ENCODE results near the gene LDLRAP1. TPM values are rescaled to one million over a fixed set of nuclear protein-coding genes. Genes with fewer than 3 reads are reported as not detected.
A peak's percentile ranks its signal among the peaks of the same experiment; 100 is the strongest.

LDLRAP1 gene
- total RNA-seq, 2 donors from 2014 or later = 35.7 to 40.1 TPM

DNA sequence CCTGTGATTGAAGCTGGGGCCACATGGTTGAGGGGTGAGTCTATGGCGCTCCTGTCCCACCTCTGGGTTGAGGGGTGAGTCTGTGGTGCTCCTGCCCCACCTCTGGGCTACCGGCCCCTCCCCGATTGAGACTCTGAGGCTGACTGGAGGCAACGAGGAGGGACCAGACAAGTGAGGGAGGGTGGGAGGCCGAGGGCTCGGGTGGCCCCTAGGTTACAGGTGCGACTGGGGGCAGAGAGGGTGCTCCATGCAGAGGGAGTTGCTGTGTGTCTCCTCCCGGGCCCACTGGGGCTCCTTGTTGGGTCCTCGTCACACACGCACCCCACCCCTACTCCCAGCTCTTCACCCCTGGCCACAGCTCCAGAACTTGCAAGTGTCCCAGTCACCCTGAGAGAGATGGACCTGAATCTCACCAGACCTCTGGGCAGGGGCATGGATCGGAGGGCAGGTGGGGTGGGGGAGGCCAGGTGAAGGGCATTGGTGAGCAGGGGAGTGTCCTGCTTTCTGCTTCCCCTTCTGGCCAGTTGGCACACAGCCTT is 12.8 kb downstream of the LDLRAP1 start:
- no peaks in the 10 kb centered on the region for H3K9me3 ChIP-seq
- TF ChIP-seq, protein P1, sequence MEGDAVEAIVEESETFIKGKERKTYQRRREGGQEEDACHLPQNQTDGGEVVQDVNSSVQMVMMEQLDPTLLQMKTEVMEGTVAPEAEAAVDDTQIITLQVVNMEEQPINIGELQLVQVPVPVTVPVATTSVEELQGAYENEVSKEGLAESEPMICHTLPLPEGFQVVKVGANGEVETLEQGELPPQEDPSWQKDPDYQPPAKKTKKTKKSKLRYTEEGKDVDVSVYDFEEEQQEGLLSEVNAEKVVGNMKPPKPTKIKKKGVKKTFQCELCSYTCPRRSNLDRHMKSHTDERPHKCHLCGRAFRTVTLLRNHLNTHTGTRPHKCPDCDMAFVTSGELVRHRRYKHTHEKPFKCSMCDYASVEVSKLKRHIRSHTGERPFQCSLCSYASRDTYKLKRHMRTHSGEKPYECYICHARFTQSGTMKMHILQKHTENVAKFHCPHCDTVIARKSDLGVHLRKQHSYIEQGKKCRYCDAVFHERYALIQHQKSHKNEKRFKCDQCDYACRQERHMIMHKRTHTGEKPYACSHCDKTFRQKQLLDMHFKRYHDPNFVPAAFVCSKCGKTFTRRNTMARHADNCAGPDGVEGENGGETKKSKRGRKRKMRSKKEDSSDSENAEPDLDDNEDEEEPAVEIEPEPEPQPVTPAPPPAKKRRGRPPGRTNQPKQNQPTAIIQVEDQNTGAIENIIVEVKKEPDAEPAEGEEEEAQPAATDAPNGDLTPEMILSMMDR (IDR thresholded peaks at IDR 0.05) = no peak
- intact Hi-C loops (cut with DNase I) = no loop called here
- no peak overlapping the region for H3K4me3 ChIP-seq
- H3K36me3 ChIP-seq = peaks cover 6% of the 10 kb centered on the region
- H3K27me3 ChIP-seq = no peaks in the 10 kb centered on the region
- H3K27ac ChIP-seq = peak overlapping the region; percentile 50
- H3K4me1 ChIP-seq = peaks cover 17% of the 10 kb centered on the region
- H3K9ac ChIP-seq (ENCODE audit: low read depth in 2 of 2, low read length in 2 of 2) = peak overlapping the region in 1 of 2 donors; percentile 38
- no peak for DNase-seq

DNA sequence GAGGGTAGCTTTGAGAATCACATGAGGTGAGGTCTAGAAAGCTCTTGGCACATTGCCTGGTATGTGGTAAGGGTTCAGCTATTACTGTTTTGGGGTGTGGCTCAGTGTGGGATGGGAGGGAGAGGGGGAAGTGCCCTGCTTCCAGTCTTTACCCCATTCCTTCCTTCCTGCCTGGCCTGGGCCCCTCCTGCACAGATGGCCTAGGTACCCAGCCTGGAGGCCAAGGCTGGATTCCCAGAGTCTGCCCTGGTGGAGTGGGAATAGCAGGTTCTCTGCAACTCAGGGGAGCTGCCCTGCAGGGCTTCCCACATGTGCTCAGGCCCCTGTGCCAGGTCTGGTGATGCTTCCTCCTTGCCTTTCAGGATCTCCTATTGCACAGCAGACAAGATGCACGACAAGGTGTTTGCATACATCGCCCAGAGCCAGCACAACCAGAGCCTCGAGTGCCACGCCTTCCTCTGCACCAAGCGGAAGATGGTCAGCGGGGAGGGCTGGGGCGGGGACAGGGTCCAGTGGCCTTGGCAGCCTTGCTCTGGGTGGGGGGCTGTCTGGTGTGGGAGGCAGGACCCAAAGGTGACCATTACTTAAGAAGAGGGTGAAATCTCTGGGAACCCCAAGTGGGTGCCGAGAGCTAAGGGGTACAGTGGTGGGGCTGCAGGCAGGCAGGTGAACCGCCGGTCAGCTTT is 13.5 kb downstream of the LDLRAP1 start:
- peak overlapping the region in 1 of 2 donors; percentile 38 for H3K9ac ChIP-seq (ENCODE audit: low read depth in 2 of 2, low read length in 2 of 2)
- H3K27me3 ChIP-seq = no peaks in the 10 kb centered on the region
- H3K9me3 ChIP-seq = no peaks in the 10 kb centered on the region
- peaks cover 23% of the 10 kb centered on the region for H3K4me1 ChIP-seq
- peak overlapping the region; percentile 50 for H3K27ac ChIP-seq
- TF ChIP-seq, protein P1 (IDR thresholded peaks at IDR 0.05) = no peak
- intact Hi-C loops (cut with DNase I) = no loop called here
- H3K4me3 ChIP-seq = no peak overlapping the region
- H3K36me3 ChIP-seq = peaks cover 6% of the 10 kb centered on the region
- peak; percentile 74 for DNase-seq

DNA sequence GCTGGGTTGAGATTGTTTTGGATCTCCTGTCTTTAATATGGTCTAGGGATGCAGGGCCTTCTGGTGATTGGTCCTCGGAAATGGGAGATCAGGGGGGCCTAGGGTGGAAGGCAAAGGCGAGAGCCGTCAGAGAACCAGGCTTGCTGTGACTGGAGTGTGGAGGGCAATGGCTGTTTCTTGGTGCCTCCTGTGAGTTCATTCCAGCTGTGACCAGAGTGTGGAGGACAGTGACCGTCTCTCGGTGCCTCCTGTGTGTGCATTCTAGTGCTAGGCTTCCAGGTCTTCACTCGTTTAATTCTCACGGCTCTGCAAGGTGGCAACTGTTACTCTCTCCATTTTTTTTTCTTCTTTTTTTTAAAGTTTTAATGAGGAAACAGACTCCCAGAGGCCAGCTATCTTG is 14.1 kb downstream of the LDLRAP1 start:
- no peaks in the 10 kb centered on the region for H3K9me3 ChIP-seq
- peaks cover 28% of the 10 kb centered on the region for H3K4me1 ChIP-seq
- DNase-seq = no peak
- no peak overlapping the region for H3K9ac ChIP-seq (ENCODE audit: low read depth in 2 of 2, low read length in 2 of 2)
- peaks cover 6% of the 10 kb centered on the region for H3K36me3 ChIP-seq
- no peaks in the 10 kb centered on the region for H3K27me3 ChIP-seq
- TF ChIP-seq, protein P1 (IDR thresholded peaks at IDR 0.05) = no peak
- intact Hi-C loops (cut with DNase I) = no loop called here
- no peak overlapping the region for H3K4me3 ChIP-seq
- H3K27ac ChIP-seq = no peak overlapping the region

DNA sequence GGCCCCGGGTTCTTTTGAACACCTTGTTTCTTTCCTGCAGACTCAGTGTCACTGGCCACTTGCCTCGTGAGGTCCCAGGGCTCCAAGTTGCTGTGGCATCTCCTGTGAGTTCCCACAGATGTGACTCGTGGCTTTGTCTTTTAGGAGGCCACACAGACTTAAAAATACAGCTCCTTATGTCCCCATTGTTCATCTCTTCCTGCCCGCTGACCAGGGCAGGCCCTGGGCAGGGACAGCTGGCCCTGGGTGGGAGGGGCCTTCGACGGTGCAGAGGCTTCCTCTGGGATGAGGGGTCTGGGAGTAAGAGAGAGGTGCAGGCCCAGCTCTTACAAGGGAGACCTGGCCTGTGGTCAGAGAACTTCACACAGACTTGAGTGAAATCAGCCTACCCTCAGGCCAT is 15.6 kb downstream of the LDLRAP1 start:
- DNase-seq = no peak
- H3K27me3 ChIP-seq = no peaks in the 10 kb centered on the region
- no peak overlapping the region for H3K4me3 ChIP-seq
- H3K9me3 ChIP-seq = no peaks in the 10 kb centered on the region
- peaks cover 6% of the 10 kb centered on the region for H3K36me3 ChIP-seq
- no peak overlapping the region for H3K9ac ChIP-seq (ENCODE audit: low read depth in 2 of 2, low read length in 2 of 2)
- H3K27ac ChIP-seq = no peak overlapping the region
- TF ChIP-seq, protein P1 (IDR thresholded peaks at IDR 0.05) = no peak
- intact Hi-C loops (cut with DNase I) = no loop called here
- H3K4me1 ChIP-seq = peaks cover 32% of the 10 kb centered on the region

DNA sequence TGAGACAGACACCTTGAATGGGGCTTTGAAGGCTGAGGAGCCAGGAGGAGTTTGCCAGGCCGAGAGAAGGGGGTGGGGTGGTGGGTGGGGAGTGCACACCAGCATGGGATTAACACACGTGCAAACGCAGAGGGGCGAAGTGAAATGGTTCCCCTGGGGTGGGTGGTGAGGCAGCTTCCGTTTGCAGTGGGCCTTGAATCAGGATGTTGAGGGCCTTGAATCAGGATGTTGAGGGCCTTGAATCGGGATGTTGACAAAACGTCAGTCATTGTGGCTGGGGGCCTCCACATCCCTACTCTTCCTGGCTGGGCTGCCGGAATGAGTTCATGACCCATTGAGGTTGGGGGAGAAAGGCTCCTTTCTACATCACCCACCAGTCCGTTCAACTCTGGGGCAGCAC is 16.6 kb downstream of the LDLRAP1 start:
- Histone ChIP-seq H3K36me3 (no peaks in the 10 kb centered on the region), H3K4me1 (peaks cover 32% of the 10 kb centered on the region), H3K9me3 (no peaks in the 10 kb centered on the region), H3K9ac (ENCODE audit: low read depth in 2 of 2, low read length in 2 of 2) (peak overlapping the region in 1 of 2 donors; percentile 14), H3K27ac (no peak overlapping the region), H3K4me3 (no peak overlapping the region), H3K27me3 (no peaks in the 10 kb centered on the region)
- intact Hi-C loops (cut with DNase I) = no loop called here
- DNase-seq = no peak
- TF ChIP-seq, protein P1 (IDR thresholded peaks at IDR 0.05) = no peak

Data from colonic mucosa (tissue), 4 donors.